Glomerular visceral epithelial cell (primary cell): ENCODE data around the gene SGTA.
"Not testable (repeated sequence)": the region's sequence is repeated elsewhere in the genome, so short reads cannot be mapped to it uniquely, and the experiment has no call there.

Experiments
- DNase-seq: peaks from one replicate; pipeline ENCODE4 v3.0.0-alpha.2; 2016; ENCODE audit errors: extremely low spot score

The SGTA gene

GRCh38 chr19:2782936-2783780 is at the start of gene SGTA:
TSS of gene SGTA (minus strand) at chr19:2783273. CDS start at chr19:2769068, 14,205 bp downstream.
- DNase-seq, result peak; percentile 99

- DNase-seq, result no peak
These were observed 44.9 kb upstream of the SGTA start for GRCh38 chr19:2827840-2828489.

GRCh38 chr19:2827022-2827421 is 43.9 kb upstream of the SGTA start:
- no peak for DNase-seq

- no peak for DNase-seq
These were observed 41.1 kb upstream of the SGTA start for GRCh38 chr19:2824129-2824528.

GRCh38 chr19:2823646-2824045 is 40.6 kb upstream of the SGTA start:
- no peak for DNase-seq

- no peak for DNase-seq
These were observed 39.8 kb upstream of the SGTA start for GRCh38 chr19:2822846-2823245.

GRCh38 chr19:2820112-2820702 is 37.1 kb upstream of the SGTA start:
- peak; percentile 21 for DNase-seq

GRCh38 chr19:2819540-2820111 is 36.6 kb upstream of the SGTA start, which contains the start of gene ZNF554:
TSS of gene ZNF554 (plus strand) at chr19:2819868. CDS start at chr19:2820072, 204 bp downstream.
- peak; percentile 97 for DNase-seq

GRCh38 chr19:2817237-2817829 is 34.3 kb upstream of the SGTA start:
- not testable (repeated sequence) for DNase-seq

- DNase-seq, result no peak
These were observed 33.6 kb upstream of the SGTA start for GRCh38 chr19:2816641-2817040.

- no peak for DNase-seq
These were observed 32.9 kb upstream of the SGTA start for GRCh38 chr19:2815923-2816322.

GRCh38 chr19:2815191-2815614 is 32.1 kb upstream of the SGTA start:
- no peak for DNase-seq

- DNase-seq, result no peak
These were observed 31.4 kb upstream of the SGTA start for GRCh38 chr19:2814426-2814825.

- DNase-seq, result no peak
These were observed 30.4 kb upstream of the SGTA start for GRCh38 chr19:2813235-2814160.

- no peak for DNase-seq
These were observed 29.6 kb upstream of the SGTA start for GRCh38 chr19:2812414-2813234.

GRCh38 chr19:2811735-2812413 is 28.8 kb upstream of the SGTA start:
- DNase-seq, result no peak

GRCh38 chr19:2811221-2811722 is 28.2 kb upstream of the SGTA start:
- DNase-seq, result no peak

- no peak for DNase-seq
These were observed 27.3 kb upstream of the SGTA start for GRCh38 chr19:2810141-2811091.
